HG02610 (cell line): ENCODE measurements around the gene CHD9.
"Not testable (repeated sequence)": the region's sequence is repeated elsewhere in the genome, so short reads cannot be mapped to it uniquely, and the experiment has no call there.

Source experiments
- ATAC-seq: cut with Tn5 transposase; IDR thresholded peaks from one replicate; pipeline ENCODE4 v1.9.1; 2021; ENCODE audit warnings: mild to moderate bottlenecking, moderate library complexity; ENCODE audit not compliant: unreplicated experiment

The CHD9 gene, protein sequence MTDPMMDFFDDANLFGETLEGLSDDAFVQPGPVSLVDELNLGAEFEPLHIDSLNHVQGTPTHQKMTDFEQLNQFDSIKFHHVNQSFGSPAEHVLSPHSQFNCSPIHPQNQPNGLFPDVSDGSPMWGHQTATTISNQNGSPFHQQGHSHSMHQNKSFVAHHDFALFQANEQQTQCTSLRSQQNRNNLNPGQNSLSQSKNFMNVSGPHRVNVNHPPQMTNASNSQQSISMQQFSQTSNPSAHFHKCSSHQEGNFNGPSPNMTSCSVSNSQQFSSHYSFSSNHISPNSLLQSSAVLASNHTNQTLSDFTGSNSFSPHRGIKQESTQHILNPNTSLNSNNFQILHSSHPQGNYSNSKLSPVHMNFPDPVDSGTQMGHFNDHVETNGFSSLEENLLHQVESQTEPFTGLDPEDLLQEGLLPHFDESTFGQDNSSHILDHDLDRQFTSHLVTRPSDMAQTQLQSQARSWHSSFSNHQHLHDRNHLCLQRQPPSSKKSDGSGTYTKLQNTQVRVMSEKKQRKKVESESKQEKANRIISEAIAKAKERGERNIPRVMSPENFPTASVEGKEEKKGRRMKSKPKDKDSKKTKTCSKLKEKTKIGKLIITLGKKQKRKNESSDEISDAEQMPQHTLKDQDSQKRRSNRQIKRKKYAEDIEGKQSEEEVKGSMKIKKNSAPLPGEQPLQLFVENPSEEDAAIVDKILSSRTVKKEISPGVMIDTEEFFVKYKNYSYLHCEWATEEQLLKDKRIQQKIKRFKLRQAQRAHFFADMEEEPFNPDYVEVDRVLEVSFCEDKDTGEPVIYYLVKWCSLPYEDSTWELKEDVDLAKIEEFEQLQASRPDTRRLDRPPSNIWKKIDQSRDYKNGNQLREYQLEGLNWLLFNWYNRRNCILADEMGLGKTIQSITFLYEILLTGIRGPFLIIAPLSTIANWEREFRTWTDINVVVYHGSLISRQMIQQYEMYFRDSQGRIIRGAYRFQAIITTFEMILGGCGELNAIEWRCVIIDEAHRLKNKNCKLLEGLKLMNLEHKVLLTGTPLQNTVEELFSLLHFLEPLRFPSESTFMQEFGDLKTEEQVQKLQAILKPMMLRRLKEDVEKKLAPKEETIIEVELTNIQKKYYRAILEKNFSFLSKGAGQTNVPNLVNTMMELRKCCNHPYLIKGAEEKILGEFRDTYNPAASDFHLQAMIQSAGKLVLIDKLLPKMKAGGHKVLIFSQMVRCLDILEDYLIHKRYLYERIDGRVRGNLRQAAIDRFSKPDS (N-terminal part only)

DNA sequence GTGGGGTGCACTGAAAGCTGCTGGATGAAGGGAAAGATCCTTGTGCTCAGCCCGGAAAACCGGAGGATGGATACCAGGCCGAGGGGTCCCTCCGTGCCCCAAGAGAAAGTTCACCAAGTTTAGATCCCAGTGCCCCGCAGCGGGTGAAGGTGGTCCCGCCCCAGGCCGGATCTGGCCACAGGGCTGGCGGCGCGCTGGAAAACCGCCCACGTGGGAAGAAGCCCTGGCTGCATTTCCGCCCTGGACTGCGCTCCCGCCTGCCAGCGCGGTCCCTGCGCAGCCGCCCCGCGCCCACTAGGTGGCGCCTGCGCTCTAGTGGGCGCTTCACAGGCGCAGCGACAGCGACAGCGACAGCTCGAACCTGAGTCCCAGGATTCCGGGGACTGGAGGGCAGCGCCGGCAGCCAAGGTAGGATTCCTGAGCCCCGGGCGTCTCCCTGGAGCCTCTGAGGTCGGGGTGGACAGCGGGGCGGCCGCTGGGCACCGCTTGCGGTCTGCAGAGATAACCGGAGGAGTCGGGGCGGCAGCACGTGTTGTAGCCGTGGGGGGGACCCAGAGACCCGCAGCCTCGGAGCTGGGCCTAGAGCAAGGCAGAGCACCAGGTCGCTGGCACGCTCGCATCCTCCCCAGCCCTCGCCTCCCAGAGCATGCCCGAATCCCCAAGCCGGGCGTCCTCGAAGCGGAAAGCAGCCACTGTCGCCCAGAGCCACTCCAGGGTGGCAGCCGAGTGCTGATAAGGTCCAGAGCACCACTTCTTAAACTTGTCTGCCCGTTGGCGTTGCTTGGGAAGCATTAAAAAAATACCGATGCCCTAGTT is at the start of gene CHD9:
TSS of gene CHD9 (plus strand) at position 322 of the 816 bp plus-strand sequence. CDS start 101,099 bp downstream, outside the sequence.
- peak; percentile 72 for ATAC-seq

DNA sequence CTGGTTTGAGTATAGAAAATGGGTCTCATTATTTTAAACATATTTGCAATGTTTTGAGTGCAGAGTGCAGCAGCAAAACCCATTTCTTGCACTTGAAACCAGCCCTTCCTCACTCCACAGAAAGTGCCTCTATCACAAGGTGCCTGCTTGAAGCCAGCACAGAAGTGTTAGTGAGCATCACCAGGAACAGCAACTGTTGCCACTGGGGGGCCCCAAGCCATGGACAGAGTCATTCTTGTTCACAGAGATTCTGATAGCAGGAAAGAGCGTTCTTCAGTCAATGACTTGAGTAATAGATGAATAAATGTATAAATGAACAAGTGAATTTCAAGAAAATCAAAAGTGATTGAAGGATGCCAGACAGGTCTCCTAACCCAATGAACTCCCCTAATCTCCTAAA is 47.7 kb upstream of the CHD9 start:
- ATAC-seq, result no peak

DNA sequence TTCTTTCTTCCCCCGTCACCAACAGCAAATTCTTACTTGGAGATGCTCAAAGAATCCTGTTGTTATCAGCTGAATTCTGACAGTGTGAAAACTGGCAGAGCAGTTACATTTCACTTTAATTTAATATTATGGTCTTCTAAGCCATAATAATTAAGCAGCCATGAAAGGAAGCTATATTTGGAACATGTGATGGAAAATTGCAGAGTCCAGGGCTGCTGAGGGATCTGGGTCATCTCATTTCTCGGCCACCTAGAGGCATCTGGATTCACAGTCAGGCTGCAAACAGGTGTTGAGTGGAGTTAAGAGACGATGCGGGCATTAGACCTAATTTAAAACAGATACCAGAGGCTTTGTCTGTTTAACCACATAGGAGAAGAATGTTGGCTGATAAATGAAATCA is 40.5 kb upstream of the CHD9 start:
- ATAC-seq, result no peak

DNA sequence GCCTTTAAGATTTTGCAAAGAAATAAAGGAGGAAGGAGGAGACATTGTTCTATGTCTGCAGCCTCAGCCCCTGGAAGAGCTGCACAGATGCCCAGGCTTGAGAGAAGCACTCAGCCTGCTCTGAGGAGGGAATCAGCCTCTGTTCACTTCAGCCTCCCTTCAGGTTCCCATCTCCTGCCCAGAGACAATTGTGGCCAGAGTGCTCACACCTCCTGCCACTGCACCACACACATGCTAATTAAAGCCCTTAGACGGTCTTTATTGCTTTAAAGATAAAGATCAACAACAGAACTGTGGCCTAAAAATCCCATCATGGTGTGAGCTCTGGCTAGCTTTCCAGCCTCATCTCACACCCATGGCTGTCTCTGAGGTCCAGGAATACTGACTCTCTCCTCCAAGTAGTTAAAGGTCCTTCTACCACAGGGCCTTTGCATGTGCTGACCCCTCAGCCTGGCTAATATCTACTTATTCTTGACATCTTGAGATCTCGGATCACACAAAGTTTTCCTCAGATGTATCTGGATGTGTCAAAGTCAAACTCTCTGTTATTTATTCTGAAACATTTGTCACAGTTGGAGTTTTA is 35.9 kb upstream of the CHD9 start:
- ATAC-seq, result no peak

- no peak for ATAC-seq
These were observed 32.4 kb upstream of the CHD9 start for GRCh38 chr16:53022374-53022773.

DNA sequence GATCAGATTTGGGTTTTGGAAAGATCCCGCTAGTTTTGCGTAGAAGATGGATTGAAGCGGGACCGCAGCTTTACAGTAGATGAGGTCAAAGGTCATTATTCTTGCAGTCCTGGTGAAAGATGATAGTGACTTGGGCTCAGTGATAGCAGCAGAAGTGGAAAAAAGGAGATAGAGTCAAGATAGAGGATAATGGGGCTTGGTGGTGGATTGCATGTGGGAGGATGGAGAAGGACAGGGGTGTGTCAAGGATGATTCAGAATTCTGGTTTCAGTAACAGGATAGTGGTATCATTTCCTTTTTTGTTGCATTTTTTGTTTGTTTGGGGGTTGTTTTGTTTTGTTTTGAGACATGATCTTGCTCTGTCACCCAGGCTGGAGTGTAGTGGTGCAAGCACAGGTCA is 30.7 kb upstream of the CHD9 start:
- peak; percentile 69 for ATAC-seq

DNA sequence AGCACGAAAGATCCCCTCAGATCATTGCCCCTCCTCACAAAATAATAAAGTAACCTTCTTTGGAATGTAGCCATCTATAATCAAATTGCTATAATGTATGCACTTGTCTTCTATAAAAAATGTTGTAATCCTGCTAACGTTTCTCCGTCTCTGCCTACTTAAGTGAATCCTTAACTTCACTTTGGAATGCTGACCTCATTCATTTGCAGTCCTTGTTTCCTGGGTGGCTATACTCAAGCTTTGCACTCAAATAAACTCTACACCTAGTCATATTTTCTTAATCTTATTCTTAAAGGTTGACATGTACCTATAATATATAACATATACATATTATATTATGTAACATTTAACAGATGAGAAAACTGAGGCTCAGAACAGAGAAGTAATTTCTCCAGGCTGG is 24.8 kb upstream of the CHD9 start:
- ATAC-seq, result no peak

DNA sequence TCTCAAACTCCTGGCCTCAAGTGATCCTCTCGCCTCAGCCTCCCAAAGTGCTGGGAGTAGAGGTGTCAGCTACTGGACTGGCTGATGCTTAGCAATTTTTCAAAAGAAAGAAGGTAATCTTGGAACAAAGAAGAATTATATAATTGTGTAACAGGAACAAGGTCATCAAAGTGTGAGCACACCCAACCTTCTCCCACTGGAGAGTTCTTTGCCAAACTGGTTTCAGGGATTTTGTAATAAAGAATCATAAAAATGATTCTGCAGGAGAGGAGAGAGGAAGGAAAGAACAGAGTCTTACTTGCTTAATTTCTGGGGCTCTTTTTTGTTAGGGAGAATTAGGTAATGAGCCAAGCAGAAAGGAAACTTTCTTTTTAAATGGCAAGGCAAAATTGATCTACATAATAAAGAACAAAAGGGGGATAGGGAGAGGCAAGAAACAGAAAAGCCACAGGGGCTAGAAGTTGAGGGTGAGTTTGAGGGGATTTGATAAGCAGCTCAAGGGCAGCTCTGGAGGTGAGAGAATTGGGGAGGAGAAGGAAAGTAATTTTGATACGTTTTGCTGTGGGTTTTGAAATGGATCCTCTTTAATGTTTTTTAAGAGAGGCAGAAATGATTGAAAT is 23.4 kb upstream of the CHD9 start:
- no peak for ATAC-seq

- ATAC-seq, result no peak
These were observed 20.5 kb upstream of the CHD9 start for GRCh38 chr16:53034306-53034705.

DNA sequence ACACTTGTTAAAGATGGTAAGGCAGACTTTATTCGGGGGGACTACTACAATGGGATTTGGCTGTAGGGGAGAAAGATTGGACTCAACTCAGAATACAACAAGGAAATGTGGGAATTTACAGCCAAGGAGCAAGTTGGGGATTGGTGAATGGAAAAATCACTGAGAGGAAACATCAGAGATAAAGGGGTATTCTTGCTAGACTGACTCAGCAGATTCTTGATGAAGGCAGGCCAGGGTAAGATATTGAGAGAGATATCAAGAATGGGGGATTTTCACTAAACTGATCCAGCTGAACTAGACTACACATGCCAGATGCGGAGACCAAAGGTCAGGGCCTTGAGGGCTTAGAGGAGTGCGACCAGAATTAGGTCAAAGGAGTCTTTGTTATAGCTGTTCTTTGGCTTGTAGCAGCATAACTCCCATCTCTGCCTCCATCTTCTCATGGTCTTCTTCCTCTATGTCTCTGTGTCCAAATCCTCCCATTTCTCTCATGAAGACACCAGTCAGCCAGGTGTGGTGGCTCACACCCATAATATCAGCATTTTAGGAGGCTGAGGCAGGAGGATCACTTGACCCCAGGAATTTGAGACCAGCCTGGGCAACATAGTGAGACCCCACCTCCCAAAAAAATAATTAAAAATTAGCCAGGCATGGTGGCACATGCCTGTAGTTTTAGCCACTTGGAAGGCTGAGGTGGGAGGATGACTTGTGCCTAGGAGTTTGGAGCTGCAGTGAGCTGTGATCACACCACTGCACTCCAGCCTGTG is 19.4 kb upstream of the CHD9 start:
- no peak for ATAC-seq

- no peak for ATAC-seq
These were observed 18.7 kb upstream of the CHD9 start for GRCh38 chr16:53036066-53036465.

- not testable (repeated sequence) for ATAC-seq
These were observed 18.1 kb upstream of the CHD9 start for GRCh38 chr16:53036711-53037110.

DNA sequence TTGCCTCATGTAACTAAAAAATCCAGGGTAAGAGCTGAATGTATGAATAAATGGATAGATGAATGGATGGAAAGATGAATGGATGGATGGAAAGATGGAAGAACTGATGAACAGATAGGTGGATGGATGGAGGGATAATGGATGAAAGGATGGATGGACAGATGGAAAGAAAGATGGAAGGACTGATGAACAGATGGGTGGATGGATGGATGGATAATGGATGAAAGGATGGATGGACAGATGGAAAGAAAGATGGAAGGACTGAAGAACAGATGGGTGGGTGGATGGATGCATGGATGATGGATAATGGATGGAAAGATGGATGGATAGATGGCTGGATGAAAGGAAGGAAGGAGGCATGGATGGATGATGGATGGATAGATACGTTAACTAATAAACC is 14.0 kb upstream of the CHD9 start:
- no peak for ATAC-seq

GRCh38 chr16:53041320-53042051 is 13.3 kb upstream of the CHD9 start:
- ATAC-seq, result peak; percentile 63

DNA sequence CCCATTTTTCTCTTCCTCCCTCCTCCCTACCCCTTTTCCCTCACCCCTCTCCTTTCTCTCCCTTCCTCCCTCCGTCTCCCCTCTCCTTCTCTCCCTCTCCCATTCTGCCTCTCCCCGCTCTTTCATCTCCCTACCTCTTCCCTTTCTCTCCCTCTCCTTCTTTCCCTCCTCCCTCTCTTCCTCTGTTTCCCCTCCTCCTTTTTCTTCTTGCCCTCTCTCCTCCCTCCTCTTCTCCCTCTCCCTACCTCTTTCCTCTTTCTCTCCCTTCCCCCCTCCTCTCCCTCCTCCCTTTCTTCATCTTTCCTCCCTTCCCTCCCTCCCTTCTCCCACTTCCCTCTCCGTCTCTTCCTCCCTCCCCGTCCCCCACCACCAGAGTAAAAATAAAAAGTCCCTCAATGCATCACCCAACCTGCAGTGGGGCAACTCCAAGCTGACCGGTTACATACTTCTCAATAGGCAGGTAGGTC is 12.5 kb upstream of the CHD9 start:
- ATAC-seq, result no peak

DNA sequence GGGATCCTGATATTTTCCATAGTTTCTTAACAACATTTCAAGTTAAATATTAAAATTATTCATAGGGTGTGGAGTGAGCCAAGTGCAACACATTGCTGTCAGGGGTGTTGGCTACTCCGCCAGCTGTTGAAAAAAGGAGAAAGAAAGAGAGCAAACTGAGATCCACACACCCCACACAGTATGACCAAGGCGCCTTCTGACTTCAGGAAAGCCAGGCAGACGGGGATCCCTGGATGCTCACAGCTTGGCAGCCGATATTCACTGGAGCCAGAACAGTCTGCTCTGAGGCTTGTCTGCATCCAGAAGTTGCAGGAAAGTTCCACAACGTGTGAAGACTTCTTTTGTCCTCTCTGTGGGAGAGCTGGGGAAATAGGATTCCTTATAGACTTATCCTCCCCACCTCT is 11.4 kb upstream of the CHD9 start:
- no peak for ATAC-seq

DNA sequence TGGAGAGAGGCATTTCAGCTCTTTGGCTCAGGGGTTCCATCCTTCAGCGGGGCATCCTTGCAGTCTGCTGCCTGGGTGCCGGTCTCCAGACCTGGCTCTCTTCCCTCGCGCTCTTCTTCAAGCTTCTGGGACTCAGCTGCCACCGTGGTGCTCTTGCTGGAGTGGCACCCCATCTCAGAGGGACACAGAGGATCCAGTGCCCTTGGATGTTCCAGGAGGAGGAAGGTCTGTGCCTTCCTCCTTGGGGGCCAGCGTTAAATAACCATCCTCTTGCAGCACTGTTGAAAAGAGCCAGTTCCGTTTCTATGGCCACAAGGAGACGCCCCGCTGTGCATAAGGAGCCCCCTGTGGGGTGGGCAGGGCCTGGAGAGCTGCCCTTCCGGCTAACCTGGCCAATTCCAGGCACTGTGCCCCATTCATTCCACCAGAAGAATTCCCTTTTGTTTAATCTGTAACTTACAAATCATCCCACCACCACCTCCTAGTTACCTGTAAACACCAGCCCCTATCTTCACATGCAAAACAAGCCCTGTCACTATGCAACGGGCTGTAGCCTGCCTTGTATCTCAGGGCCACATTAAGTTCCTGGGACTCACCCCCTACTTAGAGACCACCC is 10.7 kb upstream of the CHD9 start:
- no peak for ATAC-seq
